OCI-LY3 (cell line): Measurements from ENCODE around the gene BAIAP3.

Experiments used
- CTCF ChIP-seq: fragments of 200-600, 300-600 bp; sonication (generic); IDR thresholded peaks from 2 replicates; pipeline ENCODE4 v1.5.1; 2014; ENCODE audit warnings: antibody characterized with exemption, low read length, low read depth
- EZH2phosphoT487 ChIP-seq: fragments of 200-600 bp; shearing (Covaris generic); IDR thresholded peaks from 2 replicates; pipeline ENCODE4 v1.6.1; 2018; ENCODE audit warnings: antibody characterized with exemption, mixed run types, low read depth

- no peak for TF ChIP-seq CTCF
- no peak for TF ChIP-seq EZH2phosphoT487
Measured at GRCh38 chr16:1326946-1327618, 6.4 kb upstream of the BAIAP3 start.
